ENCODE data around the gene HAGH. TPM values are rescaled to one million over a fixed set of nuclear protein-coding genes. Genes with fewer than 3 reads are reported as not detected.

The HAGH gene
- total RNA-seq, 1 experiment from 2014 or later, result 38.4 TPM

- H3K9me2 ChIP-seq (replicated peaks; ENCODE audit: insufficient read depth, low read length), result no peaks in the 10 kb centered on the region
- peaks cover 40% of the 10 kb centered on the region for H3K79me2 ChIP-seq (ENCODE audit: low read length)
- peaks cover 20% of the 10 kb centered on the region for H3K4me1 ChIP-seq (ENCODE audit: low read length)
- no peaks in the 10 kb centered on the region for H3K9me3 ChIP-seq (ENCODE audit: low read length)
- peaks cover 27% of the 10 kb centered on the region for H4K20me1 ChIP-seq (ENCODE audit: insufficient read depth, low read depth, low read length)
- no peaks in the 10 kb centered on the region for H3K27me3 ChIP-seq (ENCODE audit: low read length)
- H3K4me3 ChIP-seq (ENCODE audit: low read length), result peak within 1 kb of the TSS; percentile 98
- H2AFZ ChIP-seq (ENCODE audit: low read length), result no peak within 1 kb of the TSS
- peak within 1 kb of the TSS; percentile 90 for H3K4me2 ChIP-seq (ENCODE audit: low read depth, low read length, poor library complexity, severe bottlenecking)
- peak; percentile 100 for DNase-seq
- peak within 1 kb of the TSS; percentile 92 for H3K9ac ChIP-seq (ENCODE audit: low read length)
- peak within 1 kb of the TSS; percentile 32; the same call in 1 of the 2 replicates for H3K27ac ChIP-seq (ENCODE audit: low read length)
- no peaks in the 10 kb centered on the region for H3K36me3 ChIP-seq (ENCODE audit: insufficient read depth, low read length)
These were observed 44.0 kb downstream of the HAGH start, which contains the start of the genes NUBP2 and SPSB3 for GRCh38 chr16:1782408-1783264. NUBP2 (plus strand) TSS chr16:1782960; CDS start chr16:1783021, 61 bp downstream. SPSB3 (minus strand) TSS chr16:1782571; CDS start chr16:1781483, 1,088 bp downstream.

GRCh38 chr16:1781758-1782407, 44.7 kb downstream of the HAGH start:
- H3K4me2 ChIP-seq (ENCODE audit: low read depth, low read length, poor library complexity, severe bottlenecking), result peak overlapping the region; percentile 90
- H3K9me2 ChIP-seq (replicated peaks; ENCODE audit: insufficient read depth, low read length), result no peaks in the 10 kb centered on the region
- peaks cover 40% of the 10 kb centered on the region for H3K79me2 ChIP-seq (ENCODE audit: low read length)
- DNase-seq, result peak; percentile 78
- no peaks in the 10 kb centered on the region for H3K9me3 ChIP-seq (ENCODE audit: low read length)
- no peaks in the 10 kb centered on the region for H3K27me3 ChIP-seq (ENCODE audit: low read length)
- H3K27ac ChIP-seq (ENCODE audit: low read length), result peak overlapping the region; percentile 32; the same call in 1 of the 2 replicates
- H3K9ac ChIP-seq (ENCODE audit: low read length), result peak overlapping the region; percentile 79
- no peak overlapping the region for H2AFZ ChIP-seq (ENCODE audit: low read length)
- peaks cover 27% of the 10 kb centered on the region for H4K20me1 ChIP-seq (ENCODE audit: insufficient read depth, low read depth, low read length)
- H3K4me3 ChIP-seq (ENCODE audit: low read length), result peak overlapping the region; percentile 82
- H3K36me3 ChIP-seq (ENCODE audit: insufficient read depth, low read length), result no peaks in the 10 kb centered on the region
- peaks cover 20% of the 10 kb centered on the region for H3K4me1 ChIP-seq (ENCODE audit: low read length)

GRCh38 chr16:1781254-1781653, 45.4 kb downstream of the HAGH start:
- Histone ChIP-seq H3K4me3 (ENCODE audit: low read length) (peak overlapping the region; percentile 82), H3K9me2 (replicated peaks; ENCODE audit: insufficient read depth, low read length) (no peaks in the 10 kb centered on the region), H3K9ac (ENCODE audit: low read length) (peak overlapping the region; percentile 79), H3K4me2 (ENCODE audit: low read depth, low read length, poor library complexity, severe bottlenecking) (peak overlapping the region; percentile 90), H3K9me3 (ENCODE audit: low read length) (no peaks in the 10 kb centered on the region), H4K20me1 (ENCODE audit: insufficient read depth, low read depth, low read length) (peaks cover 27% of the 10 kb centered on the region), H3K79me2 (ENCODE audit: low read length) (peaks cover 40% of the 10 kb centered on the region), H3K4me1 (ENCODE audit: low read length) (peaks cover 20% of the 10 kb centered on the region), H2AFZ (ENCODE audit: low read length) (no peak overlapping the region), H3K27ac (ENCODE audit: low read length) (0 out of 2 replicates have a peak overlapping the region, but pooled peaks have one; percentile 32), H3K36me3 (ENCODE audit: insufficient read depth, low read length) (no peaks in the 10 kb centered on the region), H3K27me3 (ENCODE audit: low read length) (no peaks in the 10 kb centered on the region)
- no peak for DNase-seq

GRCh38 chr16:1780677-1781072, 46.0 kb downstream of the HAGH start:
- H3K4me1 ChIP-seq (ENCODE audit: low read length), result peaks cover 20% of the 10 kb centered on the region
- no peaks in the 10 kb centered on the region for H3K27me3 ChIP-seq (ENCODE audit: low read length)
- H2AFZ ChIP-seq (ENCODE audit: low read length), result no peak overlapping the region
- H3K36me3 ChIP-seq (ENCODE audit: insufficient read depth, low read length), result 0 out of 2 replicates have a peak, but pooled peaks cover under 1% of the 10 kb centered on the region
- H3K4me3 ChIP-seq (ENCODE audit: low read length), result peak overlapping the region; percentile 82; the same call in 1 of the 2 replicates
- no peak for DNase-seq
- H3K4me2 ChIP-seq (ENCODE audit: low read depth, low read length, poor library complexity, severe bottlenecking), result peak overlapping the region; percentile 90
- H3K9ac ChIP-seq (ENCODE audit: low read length), result peak overlapping the region; percentile 79; the same call in 1 of the 2 replicates
- H3K79me2 ChIP-seq (ENCODE audit: low read length), result peaks cover 35% of the 10 kb centered on the region
- no peaks in the 10 kb centered on the region for H3K9me3 ChIP-seq (ENCODE audit: low read length)
- peaks cover 25% of the 10 kb centered on the region for H4K20me1 ChIP-seq (ENCODE audit: insufficient read depth, low read depth, low read length)
- H3K9me2 ChIP-seq (replicated peaks; ENCODE audit: insufficient read depth, low read length), result no peaks in the 10 kb centered on the region
- no peak overlapping the region for H3K27ac ChIP-seq (ENCODE audit: low read length)

DNA sequence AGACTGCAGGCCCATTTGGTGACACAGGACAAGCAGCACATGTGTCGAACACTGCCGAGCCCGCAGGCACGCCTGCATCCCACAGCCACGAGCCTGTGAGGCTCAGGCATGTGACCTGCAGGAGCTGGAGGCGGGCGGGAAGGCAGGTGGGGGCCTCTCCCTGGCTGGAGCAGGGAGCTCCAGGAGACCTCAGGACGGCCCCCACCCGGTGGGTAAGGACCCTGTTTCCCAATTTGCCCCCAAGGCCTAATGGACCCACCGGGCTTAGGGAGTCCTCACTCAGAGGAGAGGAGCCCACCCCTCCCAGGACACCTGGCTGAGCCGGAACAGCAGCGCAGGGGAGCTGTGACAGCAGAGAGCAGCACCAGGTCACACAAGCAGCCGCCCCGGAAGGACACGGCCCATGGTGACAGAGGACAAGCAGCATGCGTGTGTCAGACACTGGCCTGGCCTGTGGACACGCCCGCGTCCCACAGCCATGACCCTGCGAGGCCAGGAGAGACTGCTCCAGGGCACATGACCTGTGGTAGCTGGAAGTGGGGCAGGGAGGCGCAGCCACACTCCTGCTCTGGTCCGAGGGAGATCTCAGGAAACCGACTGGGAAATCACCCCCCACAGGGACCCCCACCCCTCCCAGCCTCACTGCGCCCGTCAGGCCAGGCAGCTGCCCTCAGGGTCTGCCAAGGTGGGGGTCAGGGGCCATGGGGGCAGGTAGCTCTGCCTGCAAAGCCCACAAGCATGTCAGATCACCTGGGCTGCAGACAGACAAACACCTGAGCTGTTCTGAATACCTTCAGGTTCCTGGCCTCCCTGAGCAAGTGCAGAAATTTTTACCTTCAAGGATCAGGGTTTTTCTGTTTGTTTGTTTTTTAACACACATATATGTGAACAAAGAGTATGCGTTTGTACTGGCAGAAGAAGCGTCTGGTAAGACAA, 46.6 kb downstream of the HAGH start:
- Histone ChIP-seq H3K79me2 (ENCODE audit: low read length) (peaks cover 32% of the 10 kb centered on the region), H3K4me1 (ENCODE audit: low read length) (peaks cover 20% of the 10 kb centered on the region), H3K9me3 (ENCODE audit: low read length) (no peaks in the 10 kb centered on the region), H3K27ac (ENCODE audit: low read length) (no peak overlapping the region), H3K4me3 (ENCODE audit: low read length) (0 out of 2 replicates have a peak overlapping the region, but pooled peaks have one; percentile 82), H3K9ac (ENCODE audit: low read length) (no peak overlapping the region), H3K4me2 (ENCODE audit: low read depth, low read length, poor library complexity, severe bottlenecking) (no peak overlapping the region), H3K9me2 (replicated peaks; ENCODE audit: insufficient read depth, low read length) (no peaks in the 10 kb centered on the region), H3K36me3 (ENCODE audit: insufficient read depth, low read length) (0 out of 2 replicates have a peak, but pooled peaks cover 2% of the 10 kb centered on the region), H4K20me1 (ENCODE audit: insufficient read depth, low read depth, low read length) (peaks cover 19% of the 10 kb centered on the region; the same call in 1 of the 2 replicates), H2AFZ (ENCODE audit: low read length) (no peak overlapping the region), H3K27me3 (ENCODE audit: low read length) (no peaks in the 10 kb centered on the region)
- no peak for DNase-seq

GRCh38 chr16:1779234-1779701, 47.4 kb downstream of the HAGH start:
- DNase-seq, result no peak
- Histone ChIP-seq H3K79me2 (ENCODE audit: low read length) (peaks cover 32% of the 10 kb centered on the region), H3K9me3 (ENCODE audit: low read length) (no peaks in the 10 kb centered on the region), H3K27me3 (ENCODE audit: low read length) (no peaks in the 10 kb centered on the region), H3K4me1 (ENCODE audit: low read length) (peaks cover 26% of the 10 kb centered on the region), H4K20me1 (ENCODE audit: insufficient read depth, low read depth, low read length) (peaks cover 18% of the 10 kb centered on the region; the same call in 1 of the 2 replicates), H3K4me2 (ENCODE audit: low read depth, low read length, poor library complexity, severe bottlenecking) (no peak overlapping the region), H2AFZ (ENCODE audit: low read length) (no peak overlapping the region), H3K9me2 (replicated peaks; ENCODE audit: insufficient read depth, low read length) (no peaks in the 10 kb centered on the region), H3K4me3 (ENCODE audit: low read length) (no peak overlapping the region), H3K36me3 (ENCODE audit: insufficient read depth, low read length) (0 out of 2 replicates have a peak, but pooled peaks cover 2% of the 10 kb centered on the region), H3K27ac (ENCODE audit: low read length) (no peak overlapping the region), H3K9ac (ENCODE audit: low read length) (no peak overlapping the region)
